Measurements from ENCODE around the gene ACHE.

- no peak for TF ChIP-seq CTCF (IDR thresholded peaks at IDR 0.05)
- no peak for TF ChIP-seq POLR2A (IDR thresholded peaks at IDR 0.05)
These were observed 6.2 kb upstream of the ACHE start for GRCh38 chr7:100901921-100902332.
